H9 (cell line): ENCODE data around the gene ATRX. TPM values are rescaled to one million over a fixed set of nuclear protein-coding genes. Genes with fewer than 3 reads are reported as not detected.

Source experiments
- DNase-seq: peaks from one replicate; pipeline ENCODE4 v3.0.0-alpha.2; 2017
- H2AFZ ChIP-seq: one replicate; pipeline ENCODE4 v1.6.1; 2013; ENCODE audit warnings: mild to moderate bottlenecking, low read length, control low read depth, moderate library complexity
- H2AK5ac ChIP-seq: 2 replicates; pipeline ENCODE4 v1.6.1; 2013; ENCODE audit warnings: low read length, control low read depth, mixed read lengths; ENCODE audit not compliant: insufficient read length
- H2BK120ac ChIP-seq: one replicate; pipeline ENCODE4 v1.6.1; 2013; ENCODE audit warnings: low read depth, mild to moderate bottlenecking, low read length, control low read depth, inconsistent platforms; ENCODE audit not compliant: poor library complexity, severe bottlenecking
- H2BK12ac ChIP-seq: 2 replicates; pipeline ENCODE4 v1.6.1; 2013; ENCODE audit warnings: low read length, control low read depth, mixed read lengths, low read depth; ENCODE audit not compliant: insufficient read length
- H2BK15ac ChIP-seq: 2 replicates; pipeline ENCODE4 v1.6.1; 2013; ENCODE audit warnings: low read depth, low read length, control low read depth
- H2BK20ac ChIP-seq: one replicate; pipeline ENCODE4 v1.6.1; 2013; ENCODE audit warnings: low read depth, mild to moderate bottlenecking, low read length, control low read depth, inconsistent platforms; ENCODE audit not compliant: poor library complexity, severe bottlenecking
- H2BK5ac ChIP-seq: 2 replicates; pipeline ENCODE4 v1.6.1; 2013; ENCODE audit warnings: low read length, control low read depth, mixed read lengths; ENCODE audit not compliant: insufficient read length
- H3K14ac ChIP-seq: 2 replicates; pipeline ENCODE4 v1.6.1; 2013; ENCODE audit warnings: low read length, control low read depth; ENCODE audit not compliant: insufficient read depth
- H3K18ac ChIP-seq: 2 replicates; pipeline ENCODE4 v1.6.1; 2013; ENCODE audit warnings: low read depth, mild to moderate bottlenecking, mixed read lengths, low read length, control low read depth; ENCODE audit not compliant: insufficient read length
- H3K23ac ChIP-seq: 2 replicates; pipeline ENCODE4 v1.6.1; 2013; ENCODE audit warnings: low read length, control low read depth, mixed read lengths, low read depth; ENCODE audit not compliant: insufficient read length
- H3K23me2 ChIP-seq: 2 replicates; pipeline ENCODE4 v1.6.1; 2013; ENCODE audit warnings: low read depth, mild to moderate bottlenecking, mixed read lengths, low read length, control low read depth; ENCODE audit not compliant: insufficient read length, poor library complexity, severe bottlenecking
- H3K27ac ChIP-seq: 2 replicates; pipeline ENCODE4 v1.5.1; 2013; ENCODE audit warnings: low read length, control low read depth, mixed read lengths, low read depth; ENCODE audit not compliant: insufficient read length
- H3K27me3 ChIP-seq: 2 replicates; pipeline ENCODE4 v1.6.1; 2013; ENCODE audit warnings: low read length, control low read depth, inconsistent platforms; ENCODE audit not compliant: insufficient read depth
- H3K4ac ChIP-seq: 2 replicates; pipeline ENCODE4 v1.6.1; 2013; ENCODE audit warnings: low read depth, mild to moderate bottlenecking, control low read depth, inconsistent platforms, low read length, moderate library complexity
- H3K4me1 ChIP-seq: 2 replicates; pipeline ENCODE4 v1.6.1; 2013; ENCODE audit warnings: low read length, control low read depth, inconsistent platforms; ENCODE audit not compliant: insufficient read depth
- H3K4me2 ChIP-seq: 2 replicates; pipeline ENCODE4 v1.6.1; 2013; ENCODE audit warnings: low read length, control low read depth, mixed read lengths; ENCODE audit not compliant: insufficient read length, insufficient read depth
- H3K56ac ChIP-seq: 2 replicates; pipeline ENCODE4 v1.6.1; 2013; ENCODE audit warnings: low read depth, mild to moderate bottlenecking, mixed read lengths, low read length, control low read depth; ENCODE audit not compliant: insufficient read length
- H3K79me1 ChIP-seq: 2 replicates; pipeline ENCODE4 v1.6.1; 2013; ENCODE audit warnings: low read depth, mild to moderate bottlenecking, moderate library complexity, low read length, control low read depth, inconsistent platforms; ENCODE audit not compliant: insufficient read depth, poor library complexity, severe bottlenecking
- H3K79me2 ChIP-seq: 2 replicates; pipeline ENCODE4 v1.6.1; 2013; ENCODE audit warnings: low read length, control low read depth, inconsistent platforms; ENCODE audit not compliant: insufficient read depth
- H3K9ac ChIP-seq: 2 replicates; pipeline ENCODE4 v1.6.1; 2013; ENCODE audit warnings: low read length, control low read depth, mixed read lengths; ENCODE audit not compliant: insufficient read length; ENCODE audit errors: extremely low read depth
- H3K9me3 ChIP-seq: one replicate; pipeline ENCODE4 v1.6.1; 2013; ENCODE audit warnings: low read depth, low read length, inconsistent platforms; ENCODE audit not compliant: control insufficient read depth
- H3T11ph ChIP-seq: one replicate; pipeline ENCODE4 v1.6.1; 2013; ENCODE audit warnings: mild to moderate bottlenecking, low read length, control low read depth, inconsistent platforms
- H4K20me1 ChIP-seq: one replicate; pipeline ENCODE4 v1.6.1; 2013; ENCODE audit not compliant: control insufficient read depth, insufficient read length, insufficient read depth
- H4K5ac ChIP-seq: 2 replicates; pipeline ENCODE4 v1.6.1; 2013; ENCODE audit warnings: low read depth, mild to moderate bottlenecking, mixed read lengths, low read length, control low read depth; ENCODE audit not compliant: insufficient read length
- H4K8ac ChIP-seq: replicated peaks from 2 replicates; pipeline ENCODE4 v1.6.1; 2013; ENCODE audit warnings: low read length, control low read depth, mixed read lengths, low read depth; ENCODE audit not compliant: insufficient read length
- H4K91ac ChIP-seq: 2 replicates; pipeline ENCODE4 v1.6.1; 2013; ENCODE audit warnings: low read depth, mild to moderate bottlenecking, moderate library complexity, mixed read lengths, low read length, control low read depth; ENCODE audit not compliant: insufficient read length
- H3K27ac Mint-ChIP-seq, 3 experiments: 2 replicates in 2 of 3; 3 replicates in 1 of 3; pipeline ENCODE4 v1.8.0; 2020 to 2021; ENCODE audit warnings: mixed read lengths in 3 of 3, mild to moderate bottlenecking in 1 of 3, moderate library complexity in 1 of 3
- H3K27me3 Mint-ChIP-seq: 2 replicates; pipeline ENCODE4 v1.8.0; 2021; ENCODE audit warnings: low read depth, mild to moderate bottlenecking, moderate library complexity, mixed read lengths
- H3K36me3 Mint-ChIP-seq, 3 experiments: 2 replicates in 2 of 3; 3 replicates in 1 of 3; pipeline ENCODE4 v1.8.0; 2020 to 2021; ENCODE audit warnings: low read depth in 3 of 3, mixed read lengths in 3 of 3; ENCODE audit not compliant: insufficient read depth in 1 of 3
- H3K4me1 Mint-ChIP-seq, 2 experiments: 2 replicates each; pipeline ENCODE4 v1.8.0; 2020; ENCODE audit warnings: mixed read lengths in 2 of 2
- H3K4me3 Mint-ChIP-seq, 2 experiments: 2 replicates in 1 of 2; 3 replicates in 1 of 2; pipeline ENCODE4 v1.8.0; 2020 to 2021; ENCODE audit warnings: mild to moderate bottlenecking in 2 of 2, mixed read lengths in 2 of 2, moderate library complexity in 1 of 2
- H3K9me3 Mint-ChIP-seq, 2 experiments: 2 replicates in 1 of 2; 3 replicates in 1 of 2; pipeline ENCODE4 v1.8.0; 2020; ENCODE audit warnings: mild to moderate bottlenecking in 2 of 2, mixed read lengths in 2 of 2, moderate library complexity in 1 of 2
- WGBS: extraction: QIAGEN DNeasy Blood & Tissue Kit; methylation state at CpG from one replicate; pipeline ENCODE4 v1.1.7; 2013; ENCODE audit warnings: missing lambda C conversion rate, low lambda C conversion rate, mixed read lengths; ENCODE audit not compliant: insufficient read length; ENCODE audit errors: extremely low coverage; 5-methylcytosine and 5-hydroxymethylcytosine counted together
- total RNA-seq: library from RNA; stranded (reverse); gene quantifications from 2 replicates; pipeline ENCODE4 v1.2.1, GENCODE V29; 2021
- TF ChIP-seq, protein P1 (sequence below): fragments of 200-600 bp; sonication (generic); conservative IDR thresholded peaks from 3 replicates; pipeline ENCODE4 v1.8.0; 2021; ENCODE audit warnings: antibody characterized with exemption, mild to moderate bottlenecking

Gene ATRX
- total RNA-seq, 1 experiment from 2014 or later: 76.0 TPM

DNA sequence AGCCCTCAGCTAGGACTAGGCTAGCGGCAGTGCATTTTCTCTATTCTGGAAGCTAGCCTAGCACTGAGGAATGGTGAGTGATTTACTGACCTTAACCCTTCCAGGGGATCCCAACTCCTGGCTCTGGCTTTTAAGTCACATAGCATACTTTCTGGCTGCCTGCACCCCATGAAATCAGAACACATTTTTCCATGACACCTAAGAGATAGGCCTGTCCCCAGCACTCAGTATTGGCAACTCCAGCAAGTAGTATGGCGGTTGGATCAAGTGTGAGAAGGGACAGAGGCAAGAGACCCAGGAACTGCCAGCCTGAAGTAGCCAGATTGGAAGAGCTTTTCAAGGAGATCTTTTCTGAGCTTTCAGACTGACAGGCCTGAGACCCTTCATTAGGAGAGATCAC lies 330.6 kb downstream of the ATRX start:
- Histone ChIP-seq H3K14ac (no peak overlapping the region), H3K27ac (no peak overlapping the region), H3K23ac (no peak overlapping the region), H2AK5ac (no peak overlapping the region), H3K23me2 (no peaks in the 10 kb centered on the region), H3K56ac (no peak overlapping the region), H3K18ac (no peak overlapping the region), H3K9ac (no peak overlapping the region), H3K79me1 (no peaks in the 10 kb centered on the region), H4K8ac (no peak overlapping the region), H4K91ac (no peak overlapping the region), H3K9me3 (peaks cover 23% of the 10 kb centered on the region), H2BK120ac (no peak overlapping the region), H3K4ac (no peak overlapping the region), H3K79me2 (no peaks in the 10 kb centered on the region), H3K4me1 (no peaks in the 10 kb centered on the region), H2BK5ac (no peak overlapping the region), H3K27me3 (no peaks in the 10 kb centered on the region), H2BK20ac (no peak overlapping the region), H2BK12ac (no peak overlapping the region), H3T11ph (no peak overlapping the region), H2BK15ac (no peak overlapping the region), H4K20me1 (no peaks in the 10 kb centered on the region), H2AFZ (no peak overlapping the region), H3K4me2 (no peak overlapping the region), H4K5ac (no peak overlapping the region)
- no peak overlapping the region; a peak in 1 of 7 replicates for H3K27ac Mint-ChIP-seq
- H3K4me3 Mint-ChIP-seq: no peak overlapping the region
- DNase-seq: no peak
- H3K9me3 Mint-ChIP-seq: peaks cover 44 to 58% of the 10 kb centered on the region in 2 experiments
- TF ChIP-seq, protein P1, sequence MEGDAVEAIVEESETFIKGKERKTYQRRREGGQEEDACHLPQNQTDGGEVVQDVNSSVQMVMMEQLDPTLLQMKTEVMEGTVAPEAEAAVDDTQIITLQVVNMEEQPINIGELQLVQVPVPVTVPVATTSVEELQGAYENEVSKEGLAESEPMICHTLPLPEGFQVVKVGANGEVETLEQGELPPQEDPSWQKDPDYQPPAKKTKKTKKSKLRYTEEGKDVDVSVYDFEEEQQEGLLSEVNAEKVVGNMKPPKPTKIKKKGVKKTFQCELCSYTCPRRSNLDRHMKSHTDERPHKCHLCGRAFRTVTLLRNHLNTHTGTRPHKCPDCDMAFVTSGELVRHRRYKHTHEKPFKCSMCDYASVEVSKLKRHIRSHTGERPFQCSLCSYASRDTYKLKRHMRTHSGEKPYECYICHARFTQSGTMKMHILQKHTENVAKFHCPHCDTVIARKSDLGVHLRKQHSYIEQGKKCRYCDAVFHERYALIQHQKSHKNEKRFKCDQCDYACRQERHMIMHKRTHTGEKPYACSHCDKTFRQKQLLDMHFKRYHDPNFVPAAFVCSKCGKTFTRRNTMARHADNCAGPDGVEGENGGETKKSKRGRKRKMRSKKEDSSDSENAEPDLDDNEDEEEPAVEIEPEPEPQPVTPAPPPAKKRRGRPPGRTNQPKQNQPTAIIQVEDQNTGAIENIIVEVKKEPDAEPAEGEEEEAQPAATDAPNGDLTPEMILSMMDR: no peak
- peaks cover 0 to 23% (median 2%) of the 10 kb centered on the region in 3 experiments; a peak in 4 of 7 replicates for H3K36me3 Mint-ChIP-seq
- WGBS: no CpG with 5 or more reads among the region's 2 CpGs
- H3K27me3 Mint-ChIP-seq: no peaks in the 10 kb centered on the region
- H3K4me1 Mint-ChIP-seq: peaks cover 4 to 21% of the 10 kb centered on the region in 2 experiments; a peak in 3 of 4 replicates

Other genes with a start within 250 kb of the ATRX start
- 42.8 and 44.0 TPM in 2 replicates for gene MAGT1, start 109.2 kb upstream of the ATRX start, total RNA-seq
- 253 and 254 TPM in 2 replicates for gene COX7B, start 113.3 kb upstream of the ATRX start, total RNA-seq
- 2.1 and 2.2 TPM in 2 replicates for gene ATP7A, start 124.5 kb upstream of the ATRX start, total RNA-seq
- gene PGAM4, start 183.4 kb upstream of the ATRX start, total RNA-seq: 0.52 TPM in 1 of 2 replicates, not detected in the other